ENCODE measurements around the gene PDE7B.
"Not testable (repeated sequence)": the region's sequence is repeated elsewhere in the genome, so short reads cannot be mapped to it uniquely, and the experiment has no call there.

DNA sequence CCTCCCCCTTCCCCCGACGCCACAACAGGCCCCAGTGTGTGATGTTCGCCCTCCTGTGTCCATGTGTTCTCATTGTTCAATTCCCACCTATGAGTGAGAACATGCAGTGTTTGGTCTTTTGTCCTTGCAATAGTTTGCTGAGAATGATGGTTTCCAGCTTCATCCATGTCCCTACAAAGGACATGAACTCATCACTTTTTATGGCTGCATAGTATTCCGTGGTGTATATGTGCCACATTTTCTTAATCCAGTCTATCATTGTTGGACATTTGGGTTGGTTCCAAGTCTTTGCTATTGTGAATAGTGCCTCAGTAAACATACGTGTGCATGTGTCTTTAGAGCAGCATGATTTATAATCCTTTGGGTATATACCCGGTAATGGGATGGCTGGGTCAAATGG is 287.6 kb downstream of the PDE7B start:
- TF ChIP-seq POLR2A, POLR2AphosphoS5, TAF1, SPI1, POU2F2 (IDR thresholded peaks at IDR 0.05; ENCODE audit: low read depth, low read length): not testable (repeated sequence)
